Hepatocyte (in vitro differentiated cells): ENCODE data around the gene CDH26.

Experiments used
- EZH2 ChIP-seq: fragments of 200-600 bp; sonication (generic); IDR thresholded peaks from 2 replicates; pipeline ENCODE4 v1.6.1; 2016; ENCODE audit warnings: antibody characterized with exemption, mild to moderate bottlenecking, borderline replicate concordance
- TF ChIP-seq, protein P1 (sequence below): fragments of 200-600 bp; sonication (generic); IDR thresholded peaks from 2 replicates; pipeline ENCODE4 v1.5.1; 2016; ENCODE audit warnings: antibody characterized with exemption, mild to moderate bottlenecking; ENCODE audit not compliant: poor library complexity

DNA sequence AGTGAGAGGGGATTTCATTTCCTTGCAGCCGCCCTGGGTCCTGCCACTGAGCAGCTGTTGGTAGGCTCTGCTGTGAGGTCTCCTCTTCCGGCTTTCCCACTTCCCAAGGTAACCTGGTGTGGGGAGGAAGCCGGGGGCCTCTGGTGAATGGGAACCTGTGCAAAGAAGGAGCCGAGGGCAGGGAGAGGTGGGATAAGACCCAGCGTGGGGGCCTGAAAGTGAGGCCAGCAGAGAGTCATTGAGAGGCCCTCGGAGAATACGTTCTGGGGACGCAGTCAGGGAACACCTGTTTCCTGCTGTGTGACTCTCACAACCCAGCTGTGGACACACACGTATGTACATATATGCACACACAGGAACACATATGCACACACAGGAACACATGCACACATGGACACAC, 100.7 kb downstream of the CDH26 start:
- TF ChIP-seq, protein P1, sequence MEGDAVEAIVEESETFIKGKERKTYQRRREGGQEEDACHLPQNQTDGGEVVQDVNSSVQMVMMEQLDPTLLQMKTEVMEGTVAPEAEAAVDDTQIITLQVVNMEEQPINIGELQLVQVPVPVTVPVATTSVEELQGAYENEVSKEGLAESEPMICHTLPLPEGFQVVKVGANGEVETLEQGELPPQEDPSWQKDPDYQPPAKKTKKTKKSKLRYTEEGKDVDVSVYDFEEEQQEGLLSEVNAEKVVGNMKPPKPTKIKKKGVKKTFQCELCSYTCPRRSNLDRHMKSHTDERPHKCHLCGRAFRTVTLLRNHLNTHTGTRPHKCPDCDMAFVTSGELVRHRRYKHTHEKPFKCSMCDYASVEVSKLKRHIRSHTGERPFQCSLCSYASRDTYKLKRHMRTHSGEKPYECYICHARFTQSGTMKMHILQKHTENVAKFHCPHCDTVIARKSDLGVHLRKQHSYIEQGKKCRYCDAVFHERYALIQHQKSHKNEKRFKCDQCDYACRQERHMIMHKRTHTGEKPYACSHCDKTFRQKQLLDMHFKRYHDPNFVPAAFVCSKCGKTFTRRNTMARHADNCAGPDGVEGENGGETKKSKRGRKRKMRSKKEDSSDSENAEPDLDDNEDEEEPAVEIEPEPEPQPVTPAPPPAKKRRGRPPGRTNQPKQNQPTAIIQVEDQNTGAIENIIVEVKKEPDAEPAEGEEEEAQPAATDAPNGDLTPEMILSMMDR: no peak
- no peak for TF ChIP-seq EZH2
